H9 (cell line): ENCODE results near the gene DNER. TPM values are rescaled to one million over a fixed set of nuclear protein-coding genes. Genes with fewer than 3 reads are reported as not detected.

Source experiments
- DNase-seq: peaks from one replicate; pipeline ENCODE4 v3.0.0-alpha.2; 2017
- H2AFZ ChIP-seq: one replicate; pipeline ENCODE4 v1.6.1; 2013; ENCODE audit warnings: mild to moderate bottlenecking, low read length, control low read depth, moderate library complexity
- H2AK5ac ChIP-seq: 2 replicates; pipeline ENCODE4 v1.6.1; 2013; ENCODE audit warnings: low read length, control low read depth, mixed read lengths; ENCODE audit not compliant: insufficient read length
- H2BK120ac ChIP-seq: one replicate; pipeline ENCODE4 v1.6.1; 2013; ENCODE audit warnings: low read depth, mild to moderate bottlenecking, low read length, control low read depth, inconsistent platforms; ENCODE audit not compliant: poor library complexity, severe bottlenecking
- H2BK12ac ChIP-seq: 2 replicates; pipeline ENCODE4 v1.6.1; 2013; ENCODE audit warnings: low read length, control low read depth, mixed read lengths, low read depth; ENCODE audit not compliant: insufficient read length
- H2BK15ac ChIP-seq: 2 replicates; pipeline ENCODE4 v1.6.1; 2013; ENCODE audit warnings: low read depth, low read length, control low read depth
- H2BK20ac ChIP-seq: one replicate; pipeline ENCODE4 v1.6.1; 2013; ENCODE audit warnings: low read depth, mild to moderate bottlenecking, low read length, control low read depth, inconsistent platforms; ENCODE audit not compliant: poor library complexity, severe bottlenecking
- H2BK5ac ChIP-seq: 2 replicates; pipeline ENCODE4 v1.6.1; 2013; ENCODE audit warnings: low read length, control low read depth, mixed read lengths; ENCODE audit not compliant: insufficient read length
- H3K14ac ChIP-seq: 2 replicates; pipeline ENCODE4 v1.6.1; 2013; ENCODE audit warnings: low read length, control low read depth; ENCODE audit not compliant: insufficient read depth
- H3K18ac ChIP-seq: 2 replicates; pipeline ENCODE4 v1.6.1; 2013; ENCODE audit warnings: low read depth, mild to moderate bottlenecking, mixed read lengths, low read length, control low read depth; ENCODE audit not compliant: insufficient read length
- H3K23ac ChIP-seq: 2 replicates; pipeline ENCODE4 v1.6.1; 2013; ENCODE audit warnings: low read length, control low read depth, mixed read lengths, low read depth; ENCODE audit not compliant: insufficient read length
- H3K23me2 ChIP-seq: 2 replicates; pipeline ENCODE4 v1.6.1; 2013; ENCODE audit warnings: low read depth, mild to moderate bottlenecking, mixed read lengths, low read length, control low read depth; ENCODE audit not compliant: insufficient read length, poor library complexity, severe bottlenecking
- H3K27ac ChIP-seq: 2 replicates; pipeline ENCODE4 v1.5.1; 2013; ENCODE audit warnings: low read length, control low read depth, mixed read lengths, low read depth; ENCODE audit not compliant: insufficient read length
- H3K27me3 ChIP-seq: 2 replicates; pipeline ENCODE4 v1.6.1; 2013; ENCODE audit warnings: low read length, control low read depth, inconsistent platforms; ENCODE audit not compliant: insufficient read depth
- H3K4ac ChIP-seq: 2 replicates; pipeline ENCODE4 v1.6.1; 2013; ENCODE audit warnings: low read depth, mild to moderate bottlenecking, control low read depth, inconsistent platforms, low read length, moderate library complexity
- H3K4me1 ChIP-seq: 2 replicates; pipeline ENCODE4 v1.6.1; 2013; ENCODE audit warnings: low read length, control low read depth, inconsistent platforms; ENCODE audit not compliant: insufficient read depth
- H3K4me2 ChIP-seq: 2 replicates; pipeline ENCODE4 v1.6.1; 2013; ENCODE audit warnings: low read length, control low read depth, mixed read lengths; ENCODE audit not compliant: insufficient read length, insufficient read depth
- H3K56ac ChIP-seq: 2 replicates; pipeline ENCODE4 v1.6.1; 2013; ENCODE audit warnings: low read depth, mild to moderate bottlenecking, mixed read lengths, low read length, control low read depth; ENCODE audit not compliant: insufficient read length
- H3K79me1 ChIP-seq: 2 replicates; pipeline ENCODE4 v1.6.1; 2013; ENCODE audit warnings: low read depth, mild to moderate bottlenecking, moderate library complexity, low read length, control low read depth, inconsistent platforms; ENCODE audit not compliant: insufficient read depth, poor library complexity, severe bottlenecking
- H3K79me2 ChIP-seq: 2 replicates; pipeline ENCODE4 v1.6.1; 2013; ENCODE audit warnings: low read length, control low read depth, inconsistent platforms; ENCODE audit not compliant: insufficient read depth
- H3K9ac ChIP-seq: 2 replicates; pipeline ENCODE4 v1.6.1; 2013; ENCODE audit warnings: low read length, control low read depth, mixed read lengths; ENCODE audit not compliant: insufficient read length; ENCODE audit errors: extremely low read depth
- H3K9me3 ChIP-seq: one replicate; pipeline ENCODE4 v1.6.1; 2013; ENCODE audit warnings: low read depth, low read length, inconsistent platforms; ENCODE audit not compliant: control insufficient read depth
- H3T11ph ChIP-seq: one replicate; pipeline ENCODE4 v1.6.1; 2013; ENCODE audit warnings: mild to moderate bottlenecking, low read length, control low read depth, inconsistent platforms
- H4K20me1 ChIP-seq: one replicate; pipeline ENCODE4 v1.6.1; 2013; ENCODE audit not compliant: control insufficient read depth, insufficient read length, insufficient read depth
- H4K5ac ChIP-seq: 2 replicates; pipeline ENCODE4 v1.6.1; 2013; ENCODE audit warnings: low read depth, mild to moderate bottlenecking, mixed read lengths, low read length, control low read depth; ENCODE audit not compliant: insufficient read length
- H4K8ac ChIP-seq: replicated peaks from 2 replicates; pipeline ENCODE4 v1.6.1; 2013; ENCODE audit warnings: low read length, control low read depth, mixed read lengths, low read depth; ENCODE audit not compliant: insufficient read length
- H4K91ac ChIP-seq: 2 replicates; pipeline ENCODE4 v1.6.1; 2013; ENCODE audit warnings: low read depth, mild to moderate bottlenecking, moderate library complexity, mixed read lengths, low read length, control low read depth; ENCODE audit not compliant: insufficient read length
- H3K27ac Mint-ChIP-seq, 3 experiments: 2 replicates in 2 of 3; 3 replicates in 1 of 3; pipeline ENCODE4 v1.8.0; 2020 to 2021; ENCODE audit warnings: mixed read lengths in 3 of 3, mild to moderate bottlenecking in 1 of 3, moderate library complexity in 1 of 3
- H3K27me3 Mint-ChIP-seq: 2 replicates; pipeline ENCODE4 v1.8.0; 2021; ENCODE audit warnings: low read depth, mild to moderate bottlenecking, moderate library complexity, mixed read lengths
- H3K36me3 Mint-ChIP-seq, 3 experiments: 2 replicates in 2 of 3; 3 replicates in 1 of 3; pipeline ENCODE4 v1.8.0; 2020 to 2021; ENCODE audit warnings: low read depth in 3 of 3, mixed read lengths in 3 of 3; ENCODE audit not compliant: insufficient read depth in 1 of 3
- H3K4me1 Mint-ChIP-seq, 2 experiments: 2 replicates each; pipeline ENCODE4 v1.8.0; 2020; ENCODE audit warnings: mixed read lengths in 2 of 2
- H3K4me3 Mint-ChIP-seq, 2 experiments: 2 replicates in 1 of 2; 3 replicates in 1 of 2; pipeline ENCODE4 v1.8.0; 2020 to 2021; ENCODE audit warnings: mild to moderate bottlenecking in 2 of 2, mixed read lengths in 2 of 2, moderate library complexity in 1 of 2
- H3K9me3 Mint-ChIP-seq, 2 experiments: 2 replicates in 1 of 2; 3 replicates in 1 of 2; pipeline ENCODE4 v1.8.0; 2020; ENCODE audit warnings: mild to moderate bottlenecking in 2 of 2, mixed read lengths in 2 of 2, moderate library complexity in 1 of 2
- WGBS: extraction: QIAGEN DNeasy Blood & Tissue Kit; methylation state at CpG from one replicate; pipeline ENCODE4 v1.1.7; 2013; ENCODE audit warnings: missing lambda C conversion rate, low lambda C conversion rate, mixed read lengths; ENCODE audit not compliant: insufficient read length; ENCODE audit errors: extremely low coverage; 5-methylcytosine and 5-hydroxymethylcytosine counted together
- total RNA-seq: library from RNA; stranded (reverse); gene quantifications from 2 replicates; pipeline ENCODE4 v1.2.1, GENCODE V29; 2021
- TF ChIP-seq, protein P1 (sequence below): fragments of 200-600 bp; sonication (generic); conservative IDR thresholded peaks from 3 replicates; pipeline ENCODE4 v1.8.0; 2021; ENCODE audit warnings: antibody characterized with exemption, mild to moderate bottlenecking

The DNER gene
- total RNA-seq, 1 experiment from 2014 or later: 1.0 TPM

GRCh38 chr2:229528846-229529245 lies 185.5 kb downstream of the DNER start:
- no peak overlapping the region for H3K4me3 Mint-ChIP-seq
- Histone ChIP-seq H2BK20ac (no peak overlapping the region), H3K4me2 (no peak overlapping the region), H2AFZ (no peak overlapping the region), H4K5ac (no peak overlapping the region), H2AK5ac (no peak overlapping the region), H3K9me3 (no peaks in the 10 kb centered on the region), H3K27me3 (no peaks in the 10 kb centered on the region), H2BK5ac (no peak overlapping the region), H3K79me1 (no peaks in the 10 kb centered on the region), H2BK120ac (no peak overlapping the region), H4K8ac (no peak overlapping the region), H3K23me2 (no peaks in the 10 kb centered on the region), H3K4ac (no peak overlapping the region), H4K20me1 (no peaks in the 10 kb centered on the region), H2BK12ac (no peak overlapping the region), H3K9ac (no peak overlapping the region), H3K79me2 (no peaks in the 10 kb centered on the region), H2BK15ac (no peak overlapping the region), H3K23ac (no peak overlapping the region), H3K14ac (no peak overlapping the region), H3K56ac (no peak overlapping the region), H3K18ac (no peak overlapping the region), H3K27ac (no peak overlapping the region), H3T11ph (no peak overlapping the region), H4K91ac (no peak overlapping the region), H3K4me1 (no peaks in the 10 kb centered on the region)
- DNase-seq: no peak
- TF ChIP-seq, protein P1, sequence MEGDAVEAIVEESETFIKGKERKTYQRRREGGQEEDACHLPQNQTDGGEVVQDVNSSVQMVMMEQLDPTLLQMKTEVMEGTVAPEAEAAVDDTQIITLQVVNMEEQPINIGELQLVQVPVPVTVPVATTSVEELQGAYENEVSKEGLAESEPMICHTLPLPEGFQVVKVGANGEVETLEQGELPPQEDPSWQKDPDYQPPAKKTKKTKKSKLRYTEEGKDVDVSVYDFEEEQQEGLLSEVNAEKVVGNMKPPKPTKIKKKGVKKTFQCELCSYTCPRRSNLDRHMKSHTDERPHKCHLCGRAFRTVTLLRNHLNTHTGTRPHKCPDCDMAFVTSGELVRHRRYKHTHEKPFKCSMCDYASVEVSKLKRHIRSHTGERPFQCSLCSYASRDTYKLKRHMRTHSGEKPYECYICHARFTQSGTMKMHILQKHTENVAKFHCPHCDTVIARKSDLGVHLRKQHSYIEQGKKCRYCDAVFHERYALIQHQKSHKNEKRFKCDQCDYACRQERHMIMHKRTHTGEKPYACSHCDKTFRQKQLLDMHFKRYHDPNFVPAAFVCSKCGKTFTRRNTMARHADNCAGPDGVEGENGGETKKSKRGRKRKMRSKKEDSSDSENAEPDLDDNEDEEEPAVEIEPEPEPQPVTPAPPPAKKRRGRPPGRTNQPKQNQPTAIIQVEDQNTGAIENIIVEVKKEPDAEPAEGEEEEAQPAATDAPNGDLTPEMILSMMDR: no peak
- H3K27ac Mint-ChIP-seq: no peak overlapping the region
- no peaks in the 10 kb centered on the region for H3K27me3 Mint-ChIP-seq
- H3K4me1 Mint-ChIP-seq: peaks cover 3 to 5% of the 10 kb centered on the region in 2 experiments; a peak in 3 of 4 replicates
- H3K36me3 Mint-ChIP-seq: peaks cover 0 to 15% (median 2%) of the 10 kb centered on the region in 3 experiments; a peak in 4 of 7 replicates
- no CpG with 5 or more reads among the region's 5 CpGs for WGBS
- peaks cover 10 to 14% of the 10 kb centered on the region in 2 experiments; a peak in 4 of 5 replicates for H3K9me3 Mint-ChIP-seq
